ENCODE data around the gene C1orf116.

The C1orf116 gene

DNA sequence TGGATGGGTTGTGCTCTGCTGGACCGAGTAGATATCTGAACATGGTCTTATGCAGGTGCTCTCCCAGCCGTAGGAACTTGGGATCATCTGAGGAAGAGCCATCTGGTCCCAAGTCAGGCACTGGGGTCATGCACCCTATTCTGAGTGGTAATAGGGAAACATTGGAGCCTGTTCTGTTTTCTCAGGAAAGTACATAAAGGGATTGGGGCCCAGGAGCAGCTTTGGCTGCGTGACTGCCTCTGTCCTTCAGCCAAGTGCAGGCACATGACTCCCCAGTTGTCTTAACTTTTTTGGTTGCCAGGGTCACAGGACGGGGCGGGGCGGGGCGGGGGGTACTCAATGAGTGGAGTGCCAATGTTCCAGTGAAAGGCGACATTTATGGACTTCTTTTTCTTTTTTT is 32.0 kb upstream of the C1orf116 start:
- Histone ChIP-seq H2AFZ (ENCODE audit: insufficient read depth, low read length, poor library complexity) (no peak overlapping the region), H3K27me3 (ENCODE audit: insufficient read depth, low read length) (no peaks in the 10 kb centered on the region), H3K4me2 (ENCODE audit: low read length) (no peak overlapping the region), H4K91ac (ENCODE audit: low read depth, low read length) (no peak overlapping the region), H3K4ac (ENCODE audit: low read depth, low read length) (no peak overlapping the region), H3K23ac (ENCODE audit: low read length) (no peak overlapping the region), H3K36me3 (ENCODE audit: control insufficient read depth in 1 of 2, insufficient read depth in 2 of 2, low read length in 2 of 2) (peaks cover 11 to 26% of the 10 kb centered on the region in 2 experiments), H3K9me3 (ENCODE audit: insufficient read depth, low read depth, low read length) (no peaks in the 10 kb centered on the region), H3K4me3 (ENCODE audit: low read depth, low read length) (no peak overlapping the region), H3K18ac (ENCODE audit: low read length) (no peak overlapping the region), H4K12ac (ENCODE audit: low read depth, low read length) (no peak overlapping the region), H3K79me1 (ENCODE audit: low read length) (no peaks in the 10 kb centered on the region), H3K9ac (ENCODE audit: low read length) (no peak overlapping the region), H3K4me1 (ENCODE audit: control insufficient read depth in 1 of 2, insufficient read depth in 2 of 2, low read length in 2 of 2) (no peaks in the 10 kb centered on the region), H2BK5ac (ENCODE audit: low read depth, low read length, poor library complexity) (no peak overlapping the region), H4K8ac (ENCODE audit: low read depth, low read length) (no peak overlapping the region), H2BK12ac (ENCODE audit: low read length) (no peak overlapping the region), H2AK5ac (ENCODE audit: low read length) (no peak overlapping the region), H3K27ac (ENCODE audit: low read depth, low read length) (no peak overlapping the region), H2BK120ac (ENCODE audit: insufficient read depth, low read length, poor library complexity) (no peak overlapping the region), H3K79me2 (ENCODE audit: control insufficient read depth, insufficient read depth, low read length, poor library complexity) (no peaks in the 10 kb centered on the region), H3K14ac (ENCODE audit: low read length) (no peak overlapping the region)
- no peak for DNase-seq
- no CpG with 5 or more reads among the region's 8 CpGs for WGBS (ENCODE audit: extremely low coverage, insufficient coverage, insufficient read length)

DNA sequence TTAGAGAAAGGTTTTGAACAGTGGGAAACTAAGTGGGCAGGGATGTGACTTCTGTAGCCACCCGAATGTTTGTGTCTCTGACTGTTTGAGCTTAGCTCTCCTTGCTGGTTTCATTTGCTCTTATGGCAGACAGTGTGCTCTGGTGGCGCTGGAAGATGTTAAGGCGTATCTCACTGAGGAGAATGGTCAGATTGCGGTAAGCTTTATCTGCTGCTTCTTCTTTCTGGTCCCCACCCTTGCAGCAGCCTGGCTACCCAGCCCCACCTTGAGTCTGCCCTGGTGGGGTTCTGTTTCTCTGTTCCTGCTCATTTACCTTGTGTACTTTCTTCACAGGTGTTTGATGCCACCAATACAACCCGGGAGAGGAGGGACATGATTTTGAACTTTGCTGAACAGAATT is 30.5 kb upstream of the C1orf116 start:
- H3K4ac ChIP-seq (ENCODE audit: low read depth, low read length) = no peak overlapping the region
- H3K79me2 ChIP-seq (ENCODE audit: control insufficient read depth, insufficient read depth, low read length, poor library complexity) = no peaks in the 10 kb centered on the region
- no peak overlapping the region for H4K8ac ChIP-seq (ENCODE audit: low read depth, low read length)
- no peak overlapping the region for H2BK5ac ChIP-seq (ENCODE audit: low read depth, low read length, poor library complexity)
- no peak overlapping the region for H2AFZ ChIP-seq (ENCODE audit: insufficient read depth, low read length, poor library complexity)
- H3K4me3 ChIP-seq (ENCODE audit: low read depth, low read length) = no peak overlapping the region
- H3K36me3 ChIP-seq (ENCODE audit: control insufficient read depth in 1 of 2, insufficient read depth in 2 of 2, low read length in 2 of 2) = peaks cover 8 to 21% of the 10 kb centered on the region in 2 experiments
- H2BK12ac ChIP-seq (ENCODE audit: low read length) = no peak overlapping the region
- H2BK120ac ChIP-seq (ENCODE audit: insufficient read depth, low read length, poor library complexity) = no peak overlapping the region
- WGBS (ENCODE audit: extremely low coverage, insufficient coverage, insufficient read length) = no CpG with 5 or more reads among the region's 5 CpGs
- no peak overlapping the region for H3K23ac ChIP-seq (ENCODE audit: low read length)
- DNase-seq = no peak
- H4K91ac ChIP-seq (ENCODE audit: low read depth, low read length) = no peak overlapping the region
- no peaks in the 10 kb centered on the region for H3K79me1 ChIP-seq (ENCODE audit: low read length)
- no peaks in the 10 kb centered on the region for H3K4me1 ChIP-seq (ENCODE audit: control insufficient read depth in 1 of 2, insufficient read depth in 2 of 2, low read length in 2 of 2)
- no peaks in the 10 kb centered on the region for H3K9me3 ChIP-seq (ENCODE audit: insufficient read depth, low read depth, low read length)
- no peak overlapping the region for H3K4me2 ChIP-seq (ENCODE audit: low read length)
- H3K14ac ChIP-seq (ENCODE audit: low read length) = no peak overlapping the region
- no peak overlapping the region for H4K12ac ChIP-seq (ENCODE audit: low read depth, low read length)
- no peaks in the 10 kb centered on the region for H3K27me3 ChIP-seq (ENCODE audit: insufficient read depth, low read length)
- no peak overlapping the region for H3K27ac ChIP-seq (ENCODE audit: low read depth, low read length)
- no peak overlapping the region for H2AK5ac ChIP-seq (ENCODE audit: low read length)
- H3K18ac ChIP-seq (ENCODE audit: low read length) = no peak overlapping the region
- H3K9ac ChIP-seq (ENCODE audit: low read length) = no peak overlapping the region

DNA sequence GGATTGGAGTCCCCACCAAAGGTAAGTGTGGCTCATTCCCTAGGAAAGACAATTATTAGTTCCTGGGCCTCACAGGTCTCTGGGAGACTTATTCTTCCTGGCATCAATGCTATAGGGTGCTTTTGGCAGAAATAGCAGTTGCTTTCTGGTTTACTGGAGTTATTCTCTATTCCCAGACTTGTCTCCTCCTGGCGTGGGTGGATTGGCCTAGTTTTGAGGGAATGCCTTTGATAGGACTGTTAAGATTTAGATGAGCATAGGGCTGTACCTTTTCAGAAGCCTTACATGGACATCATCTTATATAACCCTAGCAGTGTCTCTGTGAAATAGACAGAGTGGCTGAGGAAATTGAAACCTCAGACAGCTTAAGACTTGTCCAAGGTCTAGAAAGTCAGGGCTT is 29.5 kb upstream of the C1orf116 start:
- no peak for DNase-seq

DNA sequence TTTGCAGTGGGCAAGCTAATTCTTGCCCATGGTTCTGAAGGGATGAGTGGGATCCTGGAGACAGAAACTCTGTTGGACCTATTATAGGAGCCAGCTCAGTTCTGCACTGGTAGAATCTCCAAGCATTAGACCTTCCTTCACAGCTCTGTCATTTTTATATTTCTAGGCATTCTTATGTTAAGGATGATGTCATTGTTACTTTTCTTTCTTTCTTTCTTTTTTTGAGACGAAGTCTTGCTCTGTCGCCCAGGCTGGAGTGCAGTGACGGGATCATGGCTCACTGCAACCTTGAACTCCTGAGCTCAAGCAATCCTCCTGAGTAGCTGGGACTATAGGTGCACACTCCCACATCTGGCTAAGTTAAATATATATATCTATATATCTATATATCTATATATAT is 28.0 kb upstream of the C1orf116 start:
- Histone ChIP-seq H2BK120ac (ENCODE audit: insufficient read depth, low read length, poor library complexity) (no peak overlapping the region), H2AK5ac (ENCODE audit: low read length) (no peak overlapping the region), H3K18ac (ENCODE audit: low read length) (no peak overlapping the region), H4K91ac (ENCODE audit: low read depth, low read length) (no peak overlapping the region), H4K12ac (ENCODE audit: low read depth, low read length) (no peak overlapping the region), H3K4me2 (ENCODE audit: low read length) (no peak overlapping the region), H3K27me3 (ENCODE audit: insufficient read depth, low read length) (no peaks in the 10 kb centered on the region), H3K4me3 (ENCODE audit: low read depth, low read length) (no peak overlapping the region), H3K14ac (ENCODE audit: low read length) (no peak overlapping the region), H3K9me3 (ENCODE audit: insufficient read depth, low read depth, low read length) (no peaks in the 10 kb centered on the region), H2BK12ac (ENCODE audit: low read length) (no peak overlapping the region), H4K8ac (ENCODE audit: low read depth, low read length) (no peak overlapping the region), H3K79me1 (ENCODE audit: low read length) (no peaks in the 10 kb centered on the region), H3K36me3 (ENCODE audit: control insufficient read depth in 1 of 2, insufficient read depth in 2 of 2, low read length in 2 of 2) (peaks cover 8 to 22% of the 10 kb centered on the region in 2 experiments), H3K27ac (ENCODE audit: low read depth, low read length) (no peak overlapping the region), H3K4me1 (ENCODE audit: control insufficient read depth in 1 of 2, insufficient read depth in 2 of 2, low read length in 2 of 2) (no peaks in the 10 kb centered on the region), H3K4ac (ENCODE audit: low read depth, low read length) (no peak overlapping the region), H3K9ac (ENCODE audit: low read length) (no peak overlapping the region), H3K23ac (ENCODE audit: low read length) (no peak overlapping the region), H2BK5ac (ENCODE audit: low read depth, low read length, poor library complexity) (no peak overlapping the region), H3K79me2 (ENCODE audit: control insufficient read depth, insufficient read depth, low read length, poor library complexity) (no peaks in the 10 kb centered on the region), H2AFZ (ENCODE audit: insufficient read depth, low read length, poor library complexity) (no peak overlapping the region)
- no peak for DNase-seq
- WGBS (ENCODE audit: extremely low coverage, insufficient coverage, insufficient read length) = no CpG with 5 or more reads among the region's 3 CpGs

More for the DNA sequence above, 29.5 kb upstream of the C1orf116 start:
- H3K9ac ChIP-seq (ENCODE audit: low read length) = no peak overlapping the region
- no peak overlapping the region for H3K4ac ChIP-seq (ENCODE audit: low read depth, low read length)
- no peak overlapping the region for H2AK5ac ChIP-seq (ENCODE audit: low read length)
- no peak overlapping the region for H4K91ac ChIP-seq (ENCODE audit: low read depth, low read length)
- H4K8ac ChIP-seq (ENCODE audit: low read depth, low read length) = no peak overlapping the region
- H3K36me3 ChIP-seq (ENCODE audit: control insufficient read depth in 1 of 2, insufficient read depth in 2 of 2, low read length in 2 of 2) = peaks cover 8 to 21% of the 10 kb centered on the region in 2 experiments
- no CpG with 5 or more reads among the region's 1 CpG for WGBS (ENCODE audit: extremely low coverage, insufficient coverage, insufficient read length)
- no peak overlapping the region for H4K12ac ChIP-seq (ENCODE audit: low read depth, low read length)
- H2BK12ac ChIP-seq (ENCODE audit: low read length) = no peak overlapping the region
- no peak overlapping the region for H2BK120ac ChIP-seq (ENCODE audit: insufficient read depth, low read length, poor library complexity)
- H3K27ac ChIP-seq (ENCODE audit: low read depth, low read length) = no peak overlapping the region
- H3K4me2 ChIP-seq (ENCODE audit: low read length) = no peak overlapping the region
- no peak overlapping the region for H3K14ac ChIP-seq (ENCODE audit: low read length)
- H3K18ac ChIP-seq (ENCODE audit: low read length) = no peak overlapping the region
- no peaks in the 10 kb centered on the region for H3K4me1 ChIP-seq (ENCODE audit: control insufficient read depth in 1 of 2, insufficient read depth in 2 of 2, low read length in 2 of 2)
- no peak overlapping the region for H3K4me3 ChIP-seq (ENCODE audit: low read depth, low read length)
- no peaks in the 10 kb centered on the region for H3K79me1 ChIP-seq (ENCODE audit: low read length)
- H2AFZ ChIP-seq (ENCODE audit: insufficient read depth, low read length, poor library complexity) = no peak overlapping the region
- H2BK5ac ChIP-seq (ENCODE audit: low read depth, low read length, poor library complexity) = no peak overlapping the region
- no peak overlapping the region for H3K23ac ChIP-seq (ENCODE audit: low read length)
- no peaks in the 10 kb centered on the region for H3K27me3 ChIP-seq (ENCODE audit: insufficient read depth, low read length)
- no peaks in the 10 kb centered on the region for H3K9me3 ChIP-seq (ENCODE audit: insufficient read depth, low read depth, low read length)
- H3K79me2 ChIP-seq (ENCODE audit: control insufficient read depth, insufficient read depth, low read length, poor library complexity) = no peaks in the 10 kb centered on the region
